ENCODE measurements around the gene MAP2K3.
"Not testable (repeated sequence)": the region's sequence is repeated elsewhere in the genome, so short reads cannot be mapped to it uniquely, and the experiment has no call there.

The MAP2K3 gene

GRCh38 chr17:21345236-21345635 lies 60.7 kb downstream of the MAP2K3 start:
- no peak for DNase-seq (ENCODE audit: low read depth)
- TF ChIP-seq CTCF (IDR thresholded peaks at IDR 0.05; ENCODE audit: control insufficient read depth, extremely low read depth, insufficient read depth) = no peak
- no peak overlapping the region for H3K4me3 ChIP-seq (ENCODE audit: low read depth, low read length)

GRCh38 chr17:21346107-21346506 lies 61.6 kb downstream of the MAP2K3 start:
- DNase-seq (ENCODE audit: low read depth); H3K4me3 ChIP-seq (ENCODE audit: low read depth, low read length): not testable (repeated sequence)

GRCh38 chr17:21346651-21347250 lies 62.2 kb downstream of the MAP2K3 start:
- not testable (repeated sequence) for DNase-seq (ENCODE audit: low read depth)

GRCh38 chr17:21347660-21348059 lies 63.1 kb downstream of the MAP2K3 start:
- H3K4me3 ChIP-seq (ENCODE audit: low read depth, low read length); DNase-seq (ENCODE audit: low read depth): not testable (repeated sequence)

More at GRCh38 chr17:21346651-21347250, 62.2 kb downstream of the MAP2K3 start:
- H3K4me3 ChIP-seq (ENCODE audit: low read depth, low read length) = not testable (repeated sequence)

- DNase-seq (ENCODE audit: low read depth); H3K4me3 ChIP-seq (ENCODE audit: low read depth, low read length): not testable (repeated sequence)
Measured at GRCh38 chr17:21348081-21348925, 63.8 kb downstream of the MAP2K3 start.

GRCh38 chr17:21348926-21349261 lies 64.4 kb downstream of the MAP2K3 start:
- H3K4me3 ChIP-seq (ENCODE audit: low read depth, low read length); DNase-seq (ENCODE audit: low read depth): not testable (repeated sequence)

GRCh38 chr17:21349358-21350050 lies 65.0 kb downstream of the MAP2K3 start:
- not testable (repeated sequence) for H3K4me3 ChIP-seq (ENCODE audit: low read depth, low read length); DNase-seq (ENCODE audit: low read depth)

- H3K4me3 ChIP-seq (ENCODE audit: low read depth, low read length); DNase-seq (ENCODE audit: low read depth): not testable (repeated sequence)
Measured at GRCh38 chr17:21350495-21350894, 66.0 kb downstream of the MAP2K3 start.

- no peak for DNase-seq (ENCODE audit: low read depth)
- no peak for TF ChIP-seq CTCF (IDR thresholded peaks at IDR 0.05; ENCODE audit: control insufficient read depth, extremely low read depth, insufficient read depth)
- H3K4me3 ChIP-seq (ENCODE audit: low read depth, low read length) = no peak overlapping the region
Measured at GRCh38 chr17:21351366-21352065, 67.0 kb downstream of the MAP2K3 start.

GRCh38 chr17:21352221-21352980 lies 67.9 kb downstream of the MAP2K3 start:
- no peak for DNase-seq (ENCODE audit: low read depth)
- H3K4me3 ChIP-seq (ENCODE audit: low read depth, low read length) = no peak overlapping the region
- TF ChIP-seq CTCF (IDR thresholded peaks at IDR 0.05; ENCODE audit: control insufficient read depth, extremely low read depth, insufficient read depth) = no peak
